ENCODE results near the gene RNF135. TPM values are rescaled to one million over a fixed set of nuclear protein-coding genes. Genes with fewer than 3 reads are reported as not detected.

Gene RNF135
- total RNA-seq, 1 experiment from 2014 or later, result 0.64 TPM

GRCh38 chr17:30954046-30954830 lies 16.6 kb upstream of the RNF135 start:
- H3K4me1 Mint-ChIP-seq (ENCODE audit: low read depth, unreplicated experiment), result no peaks in the 10 kb centered on the region
- Histone ChIP-seq H3K27me3 (replicated peaks; ENCODE audit: control insufficient read depth, insufficient read depth, low read length) (no peaks in the 10 kb centered on the region), H3K4me1 (no peaks in the 10 kb centered on the region; the same call in 1 of the 2 replicates), H3K9me3 (no peaks in the 10 kb centered on the region), H3K4me3 (ENCODE audit: low read depth, low read length) (no peak overlapping the region), H3K36me3 (ENCODE audit: control insufficient read depth, insufficient read depth, low read length) (no peaks in the 10 kb centered on the region)
- ChIA-PET CTCF (interaction anchor here (0.6 kb wide), 2 partner anchors 229 to 636 kb away, joined by 4 to 9 read pairs; no protein-coding TSS in a partner anchor), POLR2A (interaction anchor here (0.5 kb wide), 1 partner anchor 127 kb away, joined by 3 read pairs; no protein-coding TSS in a partner anchor)
- H3K9me3 Mint-ChIP-seq (ENCODE audit: unreplicated experiment), result no peaks in the 10 kb centered on the region
- DNase-seq, result peak in 1 of 2 experiments; percentile 28
- no TSS peak for BruUV-seq (replicated peaks)
- intact Hi-C loops (cut with micrococcal nuclease; ENCODE audit: unreplicated experiment), result no loop called here
- H3K27me3 Mint-ChIP-seq (ENCODE audit: insufficient read depth, unreplicated experiment), result no peaks in the 10 kb centered on the region
- H3K36me3 Mint-ChIP-seq (ENCODE audit: insufficient read depth, unreplicated experiment), result no peaks in the 10 kb centered on the region
- no peak for TF ChIP-seq CTCF (IDR thresholded peaks at IDR 0.05; ENCODE audit: insufficient read depth in 1 of 2, low read depth in 1 of 2, low read length in 1 of 2, severe bottlenecking in 1 of 2, unreplicated experiment in 1 of 2)
- no peak overlapping the region for H3K4me3 Mint-ChIP-seq (ENCODE audit: unreplicated experiment)
- no peak overlapping the region for H3K27ac Mint-ChIP-seq (ENCODE audit: unreplicated experiment)

- Mint-ChIP-seq H3K27ac (ENCODE audit: unreplicated experiment) (peak overlapping the region; percentile 23), H3K27me3 (ENCODE audit: insufficient read depth, unreplicated experiment) (no peaks in the 10 kb centered on the region), H3K4me1 (ENCODE audit: low read depth, unreplicated experiment) (no peaks in the 10 kb centered on the region), H3K9me3 (ENCODE audit: unreplicated experiment) (no peaks in the 10 kb centered on the region), H3K4me3 (ENCODE audit: unreplicated experiment) (no peak overlapping the region), H3K36me3 (ENCODE audit: insufficient read depth, unreplicated experiment) (no peaks in the 10 kb centered on the region)
- no peak for DNase-seq
- Histone ChIP-seq H3K36me3 (ENCODE audit: control insufficient read depth, insufficient read depth, low read length) (no peaks in the 10 kb centered on the region), H3K9me3 (no peaks in the 10 kb centered on the region), H3K4me3 (ENCODE audit: low read depth, low read length) (no peak overlapping the region), H3K4me1 (no peaks in the 10 kb centered on the region), H3K27me3 (replicated peaks; ENCODE audit: control insufficient read depth, insufficient read depth, low read length) (no peaks in the 10 kb centered on the region)
- intact Hi-C loops (cut with micrococcal nuclease; ENCODE audit: unreplicated experiment), result no loop called here
- CTCF ChIA-PET, result no interaction called here
- TF ChIP-seq CTCF (IDR thresholded peaks at IDR 0.05; ENCODE audit: insufficient read depth in 1 of 2, low read depth in 1 of 2, low read length in 1 of 2, severe bottlenecking in 1 of 2, unreplicated experiment in 1 of 2), result no peak
- POLR2A ChIA-PET, result no interaction called here
- BruUV-seq (replicated peaks), result no TSS peak
Measured at GRCh38 chr17:30956764-30957374, 14.0 kb upstream of the RNF135 start.

- ChIA-PET POLR2A (no interaction called here), CTCF (no interaction called here)
- no peak for TF ChIP-seq CTCF (IDR thresholded peaks at IDR 0.05; ENCODE audit: insufficient read depth in 1 of 2, low read depth in 1 of 2, low read length in 1 of 2, severe bottlenecking in 1 of 2, unreplicated experiment in 1 of 2)
- Histone ChIP-seq H3K4me3 (ENCODE audit: low read depth, low read length) (no peak overlapping the region), H3K4me1 (no peaks in the 10 kb centered on the region), H3K36me3 (ENCODE audit: control insufficient read depth, insufficient read depth, low read length) (no peaks in the 10 kb centered on the region), H3K27me3 (replicated peaks; ENCODE audit: control insufficient read depth, insufficient read depth, low read length) (no peaks in the 10 kb centered on the region), H3K9me3 (no peaks in the 10 kb centered on the region)
- DNase-seq, result no peak
- intact Hi-C loops (cut with micrococcal nuclease; ENCODE audit: unreplicated experiment), result no loop called here
- BruUV-seq (replicated peaks), result no TSS peak
- Mint-ChIP-seq H3K9me3 (ENCODE audit: unreplicated experiment) (no peaks in the 10 kb centered on the region), H3K4me3 (ENCODE audit: unreplicated experiment) (no peak overlapping the region), H3K27ac (ENCODE audit: unreplicated experiment) (no peak overlapping the region), H3K36me3 (ENCODE audit: insufficient read depth, unreplicated experiment) (no peaks in the 10 kb centered on the region), H3K27me3 (ENCODE audit: insufficient read depth, unreplicated experiment) (no peaks in the 10 kb centered on the region), H3K4me1 (ENCODE audit: low read depth, unreplicated experiment) (no peaks in the 10 kb centered on the region)
Measured at GRCh38 chr17:30957741-30958140, 13.1 kb upstream of the RNF135 start.

Data from Caco-2 (cell line).